Measurements from ENCODE around the gene ASPSCR1.

DNA sequence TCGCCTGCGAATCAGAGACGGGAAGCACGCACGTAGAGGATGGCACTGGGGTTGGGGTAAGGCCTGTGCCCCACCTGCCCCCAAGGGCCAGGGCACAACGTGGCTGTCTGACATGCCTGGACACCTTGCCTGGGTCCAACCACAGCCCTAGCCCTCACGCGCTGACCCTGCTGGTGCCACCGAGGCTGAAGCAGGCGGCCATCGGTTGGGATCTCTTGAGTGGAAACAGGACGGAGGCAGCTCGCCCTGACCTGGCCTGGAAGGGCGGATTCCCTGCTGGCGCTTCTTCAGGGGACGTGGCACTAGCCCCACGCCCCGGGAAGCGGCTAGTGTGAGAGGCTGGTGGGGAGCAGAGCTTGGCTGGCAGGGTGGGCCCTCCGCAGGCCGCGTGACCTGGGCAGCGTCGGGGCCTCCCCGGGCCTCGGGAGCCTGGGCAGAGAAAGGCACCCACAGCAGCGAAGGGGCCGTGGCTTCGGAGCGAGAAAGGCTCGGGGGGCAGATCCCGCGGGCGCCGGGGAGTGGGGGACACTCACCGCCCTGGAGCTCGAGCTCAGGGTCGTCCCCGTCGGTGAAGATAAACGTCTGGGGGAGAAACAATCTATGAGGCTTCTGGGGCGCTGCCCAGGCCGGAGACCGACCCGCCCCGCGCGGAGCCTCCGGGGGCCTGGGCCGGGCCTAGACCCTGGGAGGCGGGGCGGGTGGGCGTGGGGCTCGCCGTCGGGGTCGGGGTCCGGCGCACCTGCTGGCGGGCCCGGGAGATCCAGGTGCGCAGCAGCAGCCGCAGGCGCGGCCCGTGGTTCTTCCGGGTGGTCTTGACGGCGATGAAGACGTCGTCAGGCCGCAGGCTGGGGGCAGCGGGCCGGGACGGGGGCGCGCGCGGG lies 73.6 kb downstream of the ASPSCR1 start:
- TF ChIP-seq CTCF (IDR thresholded peaks at IDR 0.05) (no peak), POLR2A (IDR thresholded peaks at IDR 0.05) (no peak)
